Progenitor cell of endocrine pancreas (in vitro differentiated cells): ENCODE measurements around the gene CAB39. TPM values are rescaled to one million over a fixed set of nuclear protein-coding genes. Genes with fewer than 3 reads are reported as not detected.

ENCODE experiments used
- DNase-seq: peaks from one replicate; pipeline ENCODE4 v3.0.0; 2021; ENCODE audit warnings: low spot score; ENCODE audit not compliant: unreplicated experiment
- H3K27ac Mint-ChIP-seq: 2 replicates; pipeline ENCODE4 v1.8.0; 2021; ENCODE audit warnings: mild to moderate bottlenecking, moderate library complexity, mixed read lengths
- H3K27me3 Mint-ChIP-seq: 2 replicates; pipeline ENCODE4 v1.8.0; 2021; ENCODE audit warnings: mixed read lengths
- H3K36me3 Mint-ChIP-seq: 2 replicates; pipeline ENCODE4 v1.8.0; 2022; ENCODE audit warnings: mixed read lengths; ENCODE audit not compliant: insufficient read depth
- H3K4me1 Mint-ChIP-seq: 2 replicates; pipeline ENCODE4 v1.8.0; 2021; ENCODE audit warnings: low read depth, mixed read lengths
- H3K4me3 Mint-ChIP-seq: 2 replicates; pipeline ENCODE4 v1.8.0; 2021; ENCODE audit warnings: low read depth, mild to moderate bottlenecking, moderate library complexity, mixed read lengths
- H3K9me3 Mint-ChIP-seq: 2 replicates; pipeline ENCODE4 v1.8.0; 2021; ENCODE audit warnings: low read depth, mixed read lengths
- CTCF ChIP-seq: fragments of 200-600 bp; sonication (generic); IDR thresholded peaks from one replicate; pipeline ENCODE4 v1.5.0; 2021; ENCODE audit warnings: antibody characterized with exemption, mild to moderate bottlenecking; ENCODE audit not compliant: unreplicated experiment
- total RNA-seq: library from RNA; stranded (reverse); gene quantifications from 2 replicates; pipeline ENCODE4 v1.2.1, GENCODE V29; 2021

CAB39 gene
- total RNA-seq, 1 donor from 2014 or later: 44.1 TPM

- peaks cover 6% of the 10 kb centered on the region for H3K36me3 Mint-ChIP-seq
- H3K4me3 Mint-ChIP-seq: no peak overlapping the region
Observed at GRCh38 chr2:230758566-230759480, 46.2 kb downstream of the CAB39 start.

GRCh38 chr2:230759481-230760167, 47.0 kb downstream of the CAB39 start:
- Mint-ChIP-seq H3K27me3 (no peaks in the 10 kb centered on the region), H3K9me3 (peaks cover 3% of the 10 kb centered on the region), H3K27ac (no peak overlapping the region), H3K4me3 (peak overlapping the region; percentile 4), H3K4me1 (peaks cover 19% of the 10 kb centered on the region), H3K36me3 (peaks cover 6% of the 10 kb centered on the region)
- no peak for TF ChIP-seq CTCF
- no peak for DNase-seq

More at GRCh38 chr2:230758566-230759480, 46.2 kb downstream of the CAB39 start:
- TF ChIP-seq CTCF: no peak
- H3K27me3 Mint-ChIP-seq: no peaks in the 10 kb centered on the region
- H3K9me3 Mint-ChIP-seq: peaks cover 3% of the 10 kb centered on the region
- DNase-seq: no peak
- H3K4me1 Mint-ChIP-seq: peaks cover 19% of the 10 kb centered on the region
- no peak overlapping the region for H3K27ac Mint-ChIP-seq

- peaks cover 21% of the 10 kb centered on the region for H3K4me1 Mint-ChIP-seq
- no peaks in the 10 kb centered on the region for H3K9me3 Mint-ChIP-seq
- peaks cover 9% of the 10 kb centered on the region for H3K36me3 Mint-ChIP-seq
- no peak for TF ChIP-seq CTCF
- no peak overlapping the region for H3K27ac Mint-ChIP-seq
- DNase-seq: no peak
- no peak overlapping the region for H3K4me3 Mint-ChIP-seq
- H3K27me3 Mint-ChIP-seq: no peaks in the 10 kb centered on the region
Observed at GRCh38 chr2:230761704-230762103, 49.1 kb downstream of the CAB39 start.

- H3K4me3 Mint-ChIP-seq: no peak overlapping the region
- TF ChIP-seq CTCF: peak; percentile 60
- peaks cover 12% of the 10 kb centered on the region for H3K36me3 Mint-ChIP-seq
- H3K9me3 Mint-ChIP-seq: no peaks in the 10 kb centered on the region
- H3K27ac Mint-ChIP-seq: no peak overlapping the region
- peaks cover 20% of the 10 kb centered on the region for H3K4me1 Mint-ChIP-seq
- no peak for DNase-seq
- H3K27me3 Mint-ChIP-seq: no peaks in the 10 kb centered on the region
Observed at GRCh38 chr2:230762317-230762896, 49.8 kb downstream of the CAB39 start.

GRCh38 chr2:230764346-230764745, 51.7 kb downstream of the CAB39 start:
- DNase-seq: no peak
- Mint-ChIP-seq H3K27me3 (no peaks in the 10 kb centered on the region), H3K27ac (no peak overlapping the region), H3K4me3 (no peak overlapping the region), H3K4me1 (peaks cover 16% of the 10 kb centered on the region), H3K9me3 (no peaks in the 10 kb centered on the region), H3K36me3 (peaks cover 21% of the 10 kb centered on the region)
- no peak for TF ChIP-seq CTCF
